GM18873 (cell line): ENCODE results near the gene KRTAP29-1.

Source experiments
- ATAC-seq: cut with Tn5 transposase; IDR thresholded peaks from one replicate; pipeline ENCODE4 v1.9.1; 2021; ENCODE audit warnings: mild to moderate bottlenecking, moderate library complexity, moderate number of reproducible peaks; ENCODE audit not compliant: unreplicated experiment, low FRiP score

KRTAP29-1 gene

GRCh38 chr17:41329279-41329948 is 26.8 kb upstream of the KRTAP29-1 start:
- no peak for ATAC-seq

GRCh38 chr17:41328207-41328606 is 25.6 kb upstream of the KRTAP29-1 start:
- no peak for ATAC-seq

- no peak for ATAC-seq
Observed at GRCh38 chr17:41327411-41328120, 24.9 kb upstream of the KRTAP29-1 start.

- no peak for ATAC-seq
Observed at GRCh38 chr17:41326173-41327145, 23.8 kb upstream of the KRTAP29-1 start.

GRCh38 chr17:41325611-41326010 is 23.0 kb upstream of the KRTAP29-1 start:
- ATAC-seq, result no peak

GRCh38 chr17:41325126-41325525 is 22.5 kb upstream of the KRTAP29-1 start:
- ATAC-seq, result no peak

- no peak for ATAC-seq
Observed at GRCh38 chr17:41324180-41325075, 21.8 kb upstream of the KRTAP29-1 start.

GRCh38 chr17:41322903-41323895 is 20.5 kb upstream of the KRTAP29-1 start:
- no peak for ATAC-seq

GRCh38 chr17:41322094-41322902 is 19.6 kb upstream of the KRTAP29-1 start:
- no peak for ATAC-seq

GRCh38 chr17:41318231-41318630 is 15.6 kb upstream of the KRTAP29-1 start:
- no peak for ATAC-seq

- ATAC-seq, result no peak
Observed at GRCh38 chr17:41315814-41316445, 13.3 kb upstream of the KRTAP29-1 start.

- no peak for ATAC-seq
Observed at GRCh38 chr17:41315204-41315794, 12.6 kb upstream of the KRTAP29-1 start, which contains the start of gene KRTAP17-1. TSS of gene KRTAP17-1 (minus strand) at chr17:41315710. CDS start at chr17:41315650, 60 bp downstream.

- no peak for ATAC-seq
Observed at GRCh38 chr17:41311111-41311510, 8.5 kb upstream of the KRTAP29-1 start.

- ATAC-seq, result no peak
Observed at GRCh38 chr17:41308918-41309359, 6.3 kb upstream of the KRTAP29-1 start, which contains the start of gene KRTAP16-1. TSS of gene KRTAP16-1 (minus strand) at chr17:41309309. CDS start at chr17:41309253, 56 bp downstream.

GRCh38 chr17:41308251-41308917 is 5.7 kb upstream of the KRTAP29-1 start:
- peak; percentile 47 for ATAC-seq

GRCh38 chr17:41307647-41308046 is 5.0 kb upstream of the KRTAP29-1 start:
- no peak for ATAC-seq
